SK-N-SH (cell line): Measurements from ENCODE around the gene TMEM140.

Source experiments
- EZH2phosphoT487 ChIP-seq: fragments of 200-600 bp; sonication (generic); IDR thresholded peaks from 2 replicates; pipeline ENCODE4 v1.6.1; 2017; ENCODE audit warnings: low read depth, mixed run types, mild to moderate bottlenecking, antibody characterized with exemption, moderate library complexity, borderline replicate concordance
- GABPA ChIP-seq: IDR thresholded peaks from 2 replicates; pipeline ENCODE4 v1.4.0; 2012; ENCODE audit warnings: low read depth, mild to moderate bottlenecking
- MXI1 ChIP-seq: IDR thresholded peaks from 2 replicates; pipeline ENCODE4 v1.6.1; 2012; ENCODE audit warnings: mild to moderate bottlenecking, low read depth, low read length, improper control_type of control experiment
- POLR2AphosphoS5 ChIP-seq: IDR thresholded peaks from 2 replicates; pipeline ENCODE4 v1.6.1; 2012; ENCODE audit warnings: low read depth, low read length
- SIN3A ChIP-seq: IDR thresholded peaks from 2 replicates; pipeline ENCODE4 v1.6.1; 2012; ENCODE audit warnings: low read depth, mild to moderate bottlenecking, low read length, moderate library complexity, borderline replicate concordance
- USF1 ChIP-seq: IDR thresholded peaks from 2 replicates; pipeline ENCODE4 v1.4.0; 2012; ENCODE audit warnings: low read depth, borderline replicate concordance
- TF ChIP-seq, protein P1 (sequence below): fragments of 200-600 bp; sonication (generic); IDR thresholded peaks from 2 replicates; pipeline ENCODE4 v1.6.1; 2017; ENCODE audit warnings: antibody characterized with exemption, mild to moderate bottlenecking, moderate library complexity
- TF ChIP-seq, protein P2 (sequence below): IDR thresholded peaks from 2 replicates; pipeline ENCODE4 v1.6.1; 2012; ENCODE audit warnings: mild to moderate bottlenecking, low read depth, low read length, moderate library complexity
- TF ChIP-seq, protein P3 (sequence below): IDR thresholded peaks from 2 replicates; pipeline ENCODE4 v1.4.0; 2012; ENCODE audit warnings: low read depth

DNA sequence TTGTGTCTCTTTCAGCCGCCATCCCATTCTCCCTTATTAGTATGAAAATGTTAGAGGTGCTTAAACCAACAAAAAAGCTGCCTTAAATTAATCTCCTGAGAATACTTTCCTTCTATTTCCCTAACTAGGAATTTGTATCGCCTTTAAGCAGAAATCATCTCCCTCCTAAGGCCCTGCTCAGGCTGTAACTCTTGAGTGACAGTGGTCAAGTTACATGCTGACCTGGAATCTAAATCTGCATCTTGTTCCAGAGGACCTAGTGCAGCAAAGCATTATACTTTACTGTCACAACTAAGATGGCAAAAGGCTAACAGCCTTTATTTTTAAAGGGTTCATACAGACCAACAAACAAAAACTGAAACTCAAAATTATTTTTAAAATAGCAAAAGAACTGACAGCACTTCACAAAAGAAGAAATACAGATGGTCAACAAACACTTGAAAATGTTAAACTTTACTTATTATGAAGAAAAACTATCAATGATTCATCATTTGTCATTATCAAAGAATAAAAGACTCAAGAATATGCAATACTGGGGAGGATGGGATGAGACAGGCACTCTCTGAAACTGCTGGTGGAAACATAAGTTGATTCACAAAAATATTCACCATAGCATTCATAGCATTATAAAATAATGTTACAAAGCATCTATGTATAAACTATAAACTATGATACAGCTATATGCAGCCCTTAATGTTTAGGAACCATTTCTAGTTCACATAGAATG lies 11.7 kb downstream of the TMEM140 start:
- TF ChIP-seq, protein P1, sequence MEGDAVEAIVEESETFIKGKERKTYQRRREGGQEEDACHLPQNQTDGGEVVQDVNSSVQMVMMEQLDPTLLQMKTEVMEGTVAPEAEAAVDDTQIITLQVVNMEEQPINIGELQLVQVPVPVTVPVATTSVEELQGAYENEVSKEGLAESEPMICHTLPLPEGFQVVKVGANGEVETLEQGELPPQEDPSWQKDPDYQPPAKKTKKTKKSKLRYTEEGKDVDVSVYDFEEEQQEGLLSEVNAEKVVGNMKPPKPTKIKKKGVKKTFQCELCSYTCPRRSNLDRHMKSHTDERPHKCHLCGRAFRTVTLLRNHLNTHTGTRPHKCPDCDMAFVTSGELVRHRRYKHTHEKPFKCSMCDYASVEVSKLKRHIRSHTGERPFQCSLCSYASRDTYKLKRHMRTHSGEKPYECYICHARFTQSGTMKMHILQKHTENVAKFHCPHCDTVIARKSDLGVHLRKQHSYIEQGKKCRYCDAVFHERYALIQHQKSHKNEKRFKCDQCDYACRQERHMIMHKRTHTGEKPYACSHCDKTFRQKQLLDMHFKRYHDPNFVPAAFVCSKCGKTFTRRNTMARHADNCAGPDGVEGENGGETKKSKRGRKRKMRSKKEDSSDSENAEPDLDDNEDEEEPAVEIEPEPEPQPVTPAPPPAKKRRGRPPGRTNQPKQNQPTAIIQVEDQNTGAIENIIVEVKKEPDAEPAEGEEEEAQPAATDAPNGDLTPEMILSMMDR: no peak
- no peak for TF ChIP-seq USF1
- no peak for TF ChIP-seq SIN3A
- TF ChIP-seq, protein P2, sequence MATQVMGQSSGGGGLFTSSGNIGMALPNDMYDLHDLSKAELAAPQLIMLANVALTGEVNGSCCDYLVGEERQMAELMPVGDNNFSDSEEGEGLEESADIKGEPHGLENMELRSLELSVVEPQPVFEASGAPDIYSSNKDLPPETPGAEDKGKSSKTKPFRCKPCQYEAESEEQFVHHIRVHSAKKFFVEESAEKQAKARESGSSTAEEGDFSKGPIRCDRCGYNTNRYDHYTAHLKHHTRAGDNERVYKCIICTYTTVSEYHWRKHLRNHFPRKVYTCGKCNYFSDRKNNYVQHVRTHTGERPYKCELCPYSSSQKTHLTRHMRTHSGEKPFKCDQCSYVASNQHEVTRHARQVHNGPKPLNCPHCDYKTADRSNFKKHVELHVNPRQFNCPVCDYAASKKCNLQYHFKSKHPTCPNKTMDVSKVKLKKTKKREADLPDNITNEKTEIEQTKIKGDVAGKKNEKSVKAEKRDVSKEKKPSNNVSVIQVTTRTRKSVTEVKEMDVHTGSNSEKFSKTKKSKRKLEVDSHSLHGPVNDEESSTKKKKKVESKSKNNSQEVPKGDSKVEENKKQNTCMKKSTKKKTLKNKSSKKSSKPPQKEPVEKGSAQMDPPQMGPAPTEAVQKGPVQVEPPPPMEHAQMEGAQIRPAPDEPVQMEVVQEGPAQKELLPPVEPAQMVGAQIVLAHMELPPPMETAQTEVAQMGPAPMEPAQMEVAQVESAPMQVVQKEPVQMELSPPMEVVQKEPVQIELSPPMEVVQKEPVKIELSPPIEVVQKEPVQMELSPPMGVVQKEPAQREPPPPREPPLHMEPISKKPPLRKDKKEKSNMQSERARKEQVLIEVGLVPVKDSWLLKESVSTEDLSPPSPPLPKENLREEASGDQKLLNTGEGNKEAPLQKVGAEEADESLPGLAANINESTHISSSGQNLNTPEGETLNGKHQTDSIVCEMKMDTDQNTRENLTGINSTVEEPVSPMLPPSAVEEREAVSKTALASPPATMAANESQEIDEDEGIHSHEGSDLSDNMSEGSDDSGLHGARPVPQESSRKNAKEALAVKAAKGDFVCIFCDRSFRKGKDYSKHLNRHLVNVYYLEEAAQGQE: no peak
- TF ChIP-seq EZH2phosphoT487: no peak
- TF ChIP-seq, protein P3, sequence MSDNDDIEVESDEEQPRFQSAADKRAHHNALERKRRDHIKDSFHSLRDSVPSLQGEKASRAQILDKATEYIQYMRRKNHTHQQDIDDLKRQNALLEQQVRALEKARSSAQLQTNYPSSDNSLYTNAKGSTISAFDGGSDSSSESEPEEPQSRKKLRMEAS: no peak
- TF ChIP-seq MXI1: no peak
- TF ChIP-seq POLR2AphosphoS5: no peak
- TF ChIP-seq GABPA: no peak
